Kidney (tissue), 14 donors: ENCODE data around the gene HPCAL1. TPM values are rescaled to one million over a fixed set of nuclear protein-coding genes. Genes with fewer than 3 reads are reported as not detected.

Source experiments
- DNase-seq, 5 donors: peaks; one replicate each; pipeline ENCODE4 v3.0.0-alpha.2; 2013 to 2020
- FAIRE-seq: peaks from 2 replicates; lab custom pipeline; 2012; peaks lifted over from hg19 to GRCh38; lab: Jason Lieb, UNC
- H3K27ac ChIP-seq, 2 donors: one replicate each; pipeline ENCODE4 v1.7.0; 2013; ENCODE audit warnings: low read depth in 2 of 2, low read length in 2 of 2, inconsistent platforms in 1 of 2
- H3K27me3 ChIP-seq: one replicate; pipeline ENCODE4 v1.7.1; 2013; ENCODE audit warnings: low read length, inconsistent platforms; ENCODE audit not compliant: control insufficient read depth, insufficient read depth
- H3K36me3 ChIP-seq, 3 donors: one replicate each; pipeline versions ENCODE4 v1.7.0 to v1.7.1; 2013; ENCODE audit warnings: low read length in 3 of 3, control low read depth in 1 of 3, inconsistent platforms in 1 of 3; ENCODE audit not compliant: insufficient read depth in 3 of 3, control insufficient read depth in 2 of 3
- H3K4me1 ChIP-seq, 3 donors: one replicate each; pipeline versions ENCODE4 v1.7.0 to v1.7.1; 2013; ENCODE audit warnings: low read length in 3 of 3, inconsistent platforms in 1 of 3, low read depth in 1 of 3; ENCODE audit not compliant: control insufficient read depth in 2 of 3, insufficient read depth in 2 of 3
- H3K4me3 ChIP-seq, 3 donors: one replicate each; pipeline versions ENCODE4 v1.7.0 to v1.8.1; 2013; ENCODE audit warnings: low read length in 3 of 3, control low read depth in 1 of 3, inconsistent platforms in 1 of 3
- H3K9ac ChIP-seq, 3 donors: one replicate each; pipeline versions ENCODE4 v1.7.0 to v1.7.1; 2013; ENCODE audit warnings: low read length in 3 of 3, control low read depth in 1 of 3, inconsistent platforms in 1 of 3
- H3K9me3 ChIP-seq, 3 donors: one replicate each; pipeline versions ENCODE4 v1.7.0 to v1.7.1; 2013; ENCODE audit warnings: low read length in 3 of 3, control low read depth in 1 of 3, inconsistent platforms in 1 of 3; ENCODE audit not compliant: control insufficient read depth in 2 of 3, insufficient read depth in 1 of 3
- CTCF ChIP-seq: IDR thresholded peaks from 3 replicates; pipeline ENCODE4 v1.5.1; 2012; ENCODE audit warnings: mild to moderate bottlenecking, moderate library complexity, borderline replicate concordance; ENCODE audit not compliant: insufficient read depth; ENCODE audit errors: extremely low read depth
- intact Hi-C: fragments of 100-400 bp; cut with DNase I; formaldehyde crosslinking; loops from one replicate; pipeline ENCODE4 v1.11.1; 2022
- polyA plus RNA-seq: library from polyadenylated mRNA; stranded (reverse); fragments of 350-450 nt; fragmentation: Illumina TruSeq; extraction: RNeasy Lipid Tissue Mini Kit (QIAGEN cat#74804); gene quantifications from one replicate; pipeline ENCODE4 v1.2.3, GENCODE V29; 2014; ENCODE audit warnings: low read depth, low replicate concordance; ENCODE audit not compliant: insufficient read depth
- total RNA-seq: library from RNA; stranded (reverse); fragmentation: NEBNext Ultra II Directional; extraction: Animal tissue kit (Norgen Biotek cat#: 25700); gene quantifications from one replicate; pipeline ENCODE4 v1.2.1, GENCODE V29; 2021
- donor health status: control.
- donor health status: control.
- donor health status: control.
- donor health status: control.
- donor health status: control.
- donor health status: DM: yes; HTN: yes; CAD: no.
- donor health status: Normal renal cell carcinoma (clear cell type).

The HPCAL1 gene
- total and polyA plus RNA-seq, 2 donors from 2014 or later: 47.3 to 121 TPM

GRCh38 chr2:10467401-10467800, 164.7 kb downstream of the HPCAL1 start:
- Histone ChIP-seq H3K9ac (no peak overlapping the region), H3K27ac (no peak overlapping the region), H3K27me3 (no peaks in the 10 kb centered on the region), H3K9me3 (no peaks in the 10 kb centered on the region), H3K4me1 (no peaks in the 10 kb centered on the region), H3K4me3 (no peak overlapping the region), H3K36me3 (no peaks in the 10 kb centered on the region)
- intact Hi-C loops: no loop called here
- DNase-seq: no peak
- TF ChIP-seq CTCF: no peak
- no peak for FAIRE-seq

- no peaks in the 10 kb centered on the region for H3K9me3 ChIP-seq
- TF ChIP-seq CTCF: no peak
- DNase-seq (no peak), FAIRE-seq (no peak)
- no peaks in the 10 kb centered on the region for H3K27me3 ChIP-seq
- H3K4me1 ChIP-seq: no peaks in the 10 kb centered on the region
- H3K27ac ChIP-seq: no peak overlapping the region
- no peak overlapping the region for H3K9ac ChIP-seq
- no peaks in the 10 kb centered on the region for H3K36me3 ChIP-seq
- no peak overlapping the region for H3K4me3 ChIP-seq
- intact Hi-C loops: no loop called here
These were observed 166.6 kb downstream of the HPCAL1 start for GRCh38 chr2:10469301-10469700.

GRCh38 chr2:10469955-10470608, 167.4 kb downstream of the HPCAL1 start:
- FAIRE-seq (no peak), DNase-seq (no peak)
- H3K4me3 ChIP-seq: no peak overlapping the region
- no peaks in the 10 kb centered on the region for H3K27me3 ChIP-seq
- H3K27ac ChIP-seq: no peak overlapping the region
- TF ChIP-seq CTCF: no peak
- H3K4me1 ChIP-seq: no peaks in the 10 kb centered on the region
- no peak overlapping the region for H3K9ac ChIP-seq
- no peaks in the 10 kb centered on the region for H3K9me3 ChIP-seq
- intact Hi-C loops: no loop called here
- no peaks in the 10 kb centered on the region for H3K36me3 ChIP-seq
